H1 (cell line): ENCODE measurements around the gene MOB2. TPM values are rescaled to one million over a fixed set of nuclear protein-coding genes. Genes with fewer than 3 reads are reported as not detected.

Experiments used
- CTCF ChIA-PET: fragments of 300-600 bp; sonication (Branson Sonifier 250); formaldehyde crosslinking; loops from one replicate; lab custom pipeline; 2021; ENCODE audit not compliant: partially characterized antibody; lab: Charles Lee
- POLR2A ChIA-PET: fragments of 300-600 bp; sonication (Branson Sonifier 250); formaldehyde crosslinking; loops from one replicate; lab custom pipeline; 2021; ENCODE audit warnings: inconsistent platforms; ENCODE audit not compliant: partially characterized antibody; lab: Charles Lee
- DNase-seq, 2 experiments: peaks; one replicate each; pipeline versions ENCODE4 v3.0.0 to v3.0.0-alpha.2; 2010 to 2022; ENCODE audit warnings: low spot score in 2 of 2, low read depth in 1 of 2, mixed read lengths in 1 of 2
- FAIRE-seq: peaks from 2 replicates; lab custom pipeline; 2011; peaks lifted over from hg19 to GRCh38; lab: Jason Lieb, UNC
- H2AFZ ChIP-seq: 2 replicates; pipeline ENCODE4 v1.8.1; 2012; ENCODE audit warnings: low read length, inconsistent platforms
- H2AK5ac ChIP-seq: 2 replicates; pipeline ENCODE4 v1.6.1; 2013; ENCODE audit warnings: low read depth, low read length
- H2BK120ac ChIP-seq: replicated peaks from 2 replicates; pipeline ENCODE3; 2013; ENCODE audit warnings: low read depth, low read length, inconsistent platforms
- H2BK12ac ChIP-seq: 2 replicates; pipeline ENCODE4 v1.6.1; 2013; ENCODE audit warnings: low read depth, low read length
- H2BK15ac ChIP-seq: 2 replicates; pipeline ENCODE4 v1.6.1; 2013; ENCODE audit warnings: low read length
- H2BK20ac ChIP-seq: 2 replicates; pipeline ENCODE4 v1.6.1; 2013; ENCODE audit warnings: low read length
- H2BK5ac ChIP-seq: 2 replicates; pipeline ENCODE4 v1.6.1; 2013; ENCODE audit warnings: low read depth, low read length
- H3K14ac ChIP-seq: 2 replicates; pipeline ENCODE4 v1.6.1; 2013; ENCODE audit warnings: inconsistent platforms; ENCODE audit not compliant: insufficient read length
- H3K18ac ChIP-seq: 2 replicates; pipeline ENCODE4 v1.6.1; 2013; ENCODE audit warnings: low read length; ENCODE audit errors: extremely low read depth
- H3K23ac ChIP-seq: 2 replicates; pipeline ENCODE4 v1.6.1; 2013; ENCODE audit warnings: inconsistent platforms; ENCODE audit not compliant: insufficient read length
- H3K23me2 ChIP-seq: 2 replicates; pipeline ENCODE4 v1.6.1; 2013; ENCODE audit warnings: low read depth, low read length
- H3K27ac ChIP-seq: 2 replicates; pipeline ENCODE4 v1.6.1; 2011; ENCODE audit warnings: low read depth, low read length, inconsistent platforms
- H3K27me3 ChIP-seq, 4 experiments: replicated peaks in 1 of 4; 1 replicate in 1 of 4; 2 replicates in 3 of 4; pipeline versions ENCODE4 v1.6.1 to v1.8.1; 2011 to 2013; ENCODE audit warnings: low read length in 3 of 4, mild to moderate bottlenecking in 3 of 4, inconsistent platforms in 2 of 4, mixed read lengths in 2 of 4, moderate library complexity in 1 of 4; ENCODE audit not compliant: control insufficient read depth in 3 of 4, insufficient read depth in 3 of 4; ENCODE audit errors: extremely low read depth in 1 of 4
- H3K36me3 ChIP-seq, 4 experiments: 2 replicates each; pipeline versions ENCODE4 v1.6.1 to v1.8.1; 2011 to 2013; ENCODE audit warnings: mild to moderate bottlenecking in 4 of 4, low read length in 3 of 4, moderate library complexity in 2 of 4, control low read depth in 1 of 4, inconsistent platforms in 1 of 4; ENCODE audit not compliant: insufficient read depth in 4 of 4, control insufficient read depth in 2 of 4
- H3K4ac ChIP-seq: replicated peaks from 2 replicates; pipeline ENCODE3; 2013; ENCODE audit warnings: low read length, low read depth, mixed read lengths, inconsistent platforms; ENCODE audit not compliant: insufficient read length
- H3K4me1 ChIP-seq, 4 experiments: replicated peaks in 1 of 4; 1 replicate in 1 of 4; 2 replicates in 3 of 4; pipeline versions ENCODE4 v1.6.1 to v1.8.1; 2011 to 2013; ENCODE audit warnings: low read length in 3 of 4, inconsistent platforms in 2 of 4, mixed read lengths in 1 of 4; ENCODE audit not compliant: insufficient read depth in 4 of 4, control insufficient read depth in 3 of 4
- H3K4me2 ChIP-seq, 2 experiments: 2 replicates each; pipeline versions ENCODE4 v1.6.1 to v1.8.1; 2011 to 2013; ENCODE audit warnings: low read depth in 2 of 2, low read length in 2 of 2, control low read depth in 1 of 2, inconsistent platforms in 1 of 2, mild to moderate bottlenecking in 1 of 2; ENCODE audit not compliant: insufficient read depth in 1 of 2
- H3K4me3 ChIP-seq, 4 experiments: fragments of 200-600, 300-600 bp in 1 of 4; sonication (generic), shearing (Covaris generic), sonication (Bioruptor Twin) in 1 of 4; 2 replicates each; pipeline versions ENCODE4 v1.5.1 to v1.8.1; 2011 to 2016; ENCODE audit warnings: low read length in 4 of 4, low read depth in 3 of 4, control low read depth in 2 of 4, inconsistent platforms in 2 of 4, mild to moderate bottlenecking in 2 of 4, mixed read lengths in 1 of 4, moderate library complexity in 1 of 4; ENCODE audit not compliant: insufficient read depth in 2 of 4; ENCODE audit errors: extremely low read depth in 1 of 4
- H3K56ac ChIP-seq: replicated peaks from 2 replicates; pipeline ENCODE3; 2013; ENCODE audit warnings: low read depth, mild to moderate bottlenecking, mixed read lengths, low read length, inconsistent platforms; ENCODE audit not compliant: insufficient read length
- H3K79me1 ChIP-seq: 2 replicates; pipeline ENCODE4 v1.6.1; 2013; ENCODE audit warnings: low read depth, low read length, control low read depth
- H3K79me2 ChIP-seq, 2 experiments: 2 replicates each; pipeline versions ENCODE4 v1.6.1 to v1.8.1; 2012 to 2013; ENCODE audit warnings: low read length in 2 of 2, mild to moderate bottlenecking in 2 of 2, inconsistent platforms in 1 of 2; ENCODE audit not compliant: insufficient read depth in 2 of 2, control insufficient read depth in 1 of 2
- H3K9ac ChIP-seq, 4 experiments: replicated peaks in 1 of 4; 1 replicate in 1 of 4; 2 replicates in 3 of 4; pipeline versions ENCODE4 v1.6.1 to v1.8.1; 2011 to 2013; ENCODE audit warnings: low read depth in 3 of 4, low read length in 3 of 4, control low read depth in 2 of 4, mild to moderate bottlenecking in 2 of 4, moderate library complexity in 2 of 4, inconsistent platforms in 1 of 4; ENCODE audit errors: extremely low read depth in 1 of 4
- H3K9me3 ChIP-seq, 2 experiments: 2 replicates each; pipeline versions ENCODE4 v1.6.1 to v1.8.1; 2012 to 2013; ENCODE audit warnings: mild to moderate bottlenecking in 2 of 2, moderate library complexity in 2 of 2, control low read depth in 1 of 2, inconsistent platforms in 1 of 2, low read depth in 1 of 2, low read length in 1 of 2, mixed read lengths in 1 of 2; ENCODE audit not compliant: insufficient read depth in 2 of 2
- H4K20me1 ChIP-seq, 2 experiments: replicated peaks in 1 of 2; 2 replicates each; pipeline versions ENCODE3 to v1.8.1; 2011 to 2013; ENCODE audit warnings: inconsistent platforms in 2 of 2, low read length in 2 of 2, mild to moderate bottlenecking in 1 of 2; ENCODE audit not compliant: insufficient read depth in 2 of 2, control insufficient read depth in 1 of 2
- H4K5ac ChIP-seq: 2 replicates; pipeline ENCODE4 v1.6.1; 2013; ENCODE audit warnings: low read length, low read depth, mixed read lengths, inconsistent platforms; ENCODE audit not compliant: insufficient read length
- H4K8ac ChIP-seq: 2 replicates; pipeline ENCODE4 v1.8.0; 2013; ENCODE audit warnings: mild to moderate bottlenecking, moderate library complexity, low read length, inconsistent platforms; ENCODE audit not compliant: insufficient read depth; ENCODE audit errors: extremely low read depth
- H4K91ac ChIP-seq: replicated peaks from 2 replicates; pipeline ENCODE3; 2013; ENCODE audit warnings: low read length, mixed read lengths, inconsistent platforms; ENCODE audit not compliant: insufficient read length
- CHD1 ChIP-seq: IDR thresholded peaks from 2 replicates; pipeline ENCODE4 v1.6.1; 2012; ENCODE audit warnings: low read depth, low read length, improper control_type of control experiment
- EGR1 ChIP-seq: IDR thresholded peaks from 2 replicates; pipeline ENCODE4 v1.6.1; 2011; ENCODE audit warnings: low read depth, low read length, borderline replicate concordance
- EZH2 ChIP-seq: fragments of 200-600 bp; sonication (generic); IDR thresholded peaks from 2 replicates; pipeline ENCODE4 v1.7.1; 2012; ENCODE audit warnings: low read depth, mild to moderate bottlenecking, moderate library complexity, low read length, inconsistent platforms; ENCODE audit not compliant: severe bottlenecking
- KDM4A ChIP-seq: IDR thresholded peaks from one replicate; pipeline ENCODE4 v1.7.1; 2012; ENCODE audit warnings: low read depth, mild to moderate bottlenecking, moderate library complexity, low read length, inconsistent platforms; ENCODE audit not compliant: severe bottlenecking
- RBBP5 ChIP-seq: IDR thresholded peaks from 2 replicates; pipeline ENCODE4 v1.7.1; 2012; ENCODE audit warnings: low read depth, mild to moderate bottlenecking, inconsistent platforms, low read length, moderate library complexity, borderline replicate concordance
- SP2 ChIP-seq: IDR thresholded peaks from 2 replicates; pipeline ENCODE4 v1.6.1; 2012; ENCODE audit warnings: mild to moderate bottlenecking, low read length, inconsistent platforms
- SUZ12 ChIP-seq: fragments of 200-600 bp; sonication (generic); IDR thresholded peaks from 2 replicates; pipeline ENCODE4 v1.6.1; 2012; ENCODE audit warnings: mild to moderate bottlenecking, inconsistent platforms, low read length, moderate library complexity, mixed read lengths
- TAF1 ChIP-seq: IDR thresholded peaks from 2 replicates; pipeline ENCODE4 v1.6.1; 2011; ENCODE audit warnings: mild to moderate bottlenecking, low read depth, low read length
- TAF7 ChIP-seq: optimal IDR thresholded peaks from 2 replicates; pipeline ENCODE3; 2011; ENCODE audit warnings: low read depth, mild to moderate bottlenecking, inconsistent platforms, low read length, moderate library complexity, borderline replicate concordance
- TBP ChIP-seq: IDR thresholded peaks from 2 replicates; pipeline ENCODE4 v1.6.1; 2011; ENCODE audit warnings: low read depth, low read length, improper control_type of control experiment
- TCF12 ChIP-seq: IDR thresholded peaks from 2 replicates; pipeline ENCODE4 v1.6.1; 2011; ENCODE audit warnings: low read depth, mild to moderate bottlenecking, low read length
- WGBS, 2 experiments: shearing (Covaris generic) in 1 of 2; methylation state at CpG; one replicate each; pipeline versions ENCODE4 v1.1.6 to v1.1.7; 2013 to 2015; ENCODE audit warnings: low lambda C conversion rate in 2 of 2, mixed read lengths in 2 of 2, inconsistent platforms in 1 of 2, low coverage in 1 of 2, missing lambda C conversion rate in 1 of 2; ENCODE audit not compliant: insufficient replicate concordance in 2 of 2, insufficient coverage in 1 of 2, insufficient read length in 1 of 2; ENCODE audit errors: extremely low coverage in 1 of 2, missing lambda C conversion rate in 1 of 2; 5-methylcytosine and 5-hydroxymethylcytosine counted together
- polyA plus RNA-seq, 7 experiments: library from polyadenylated mRNA; depleted of rRNA in 3 of 7; stranded (reverse) in 5 of 7; unstranded in 2 of 7; fragments of >200 nt in 5 of 7; fragments of 200-250 nt in 2 of 7; gene quantifications; 1 replicate in 5 of 7; 2 replicates in 1 of 7; 4 replicates in 1 of 7; pipeline versions ENCODE4 v1.2.1 to v1.2.3, GENCODE V29; 2011 to 2013; ENCODE audit warnings: missing spikeins in 2 of 7, mixed read lengths in 2 of 7
- total RNA-seq: library from RNA; stranded (reverse); fragmentation: NEBNext Ultra II Directional; extraction: Animal tissue kit (Norgen Biotek cat#: 25700); gene quantifications from 2 replicates; pipeline ENCODE4 v1.2.1, GENCODE V29; 2021
- TF ChIP-seq, protein P1 (sequence below): IDR thresholded peaks from 2 replicates; pipeline ENCODE4 v1.6.1; 2011; ENCODE audit warnings: low read length, improper control_type of control experiment
- TF ChIP-seq, protein P2 (sequence below): IDR thresholded peaks from 2 replicates; pipeline ENCODE4 v1.6.1; 2011; ENCODE audit warnings: low read depth, mild to moderate bottlenecking, low read length; ENCODE audit not compliant: insufficient read depth

Gene MOB2
- total and polyA plus RNA-seq, 2 of the 8 experiments (the other 6 are each of a cell fraction or from before 2014, with no cell fraction given): 18.6 to 28.2 TPM

DNA sequence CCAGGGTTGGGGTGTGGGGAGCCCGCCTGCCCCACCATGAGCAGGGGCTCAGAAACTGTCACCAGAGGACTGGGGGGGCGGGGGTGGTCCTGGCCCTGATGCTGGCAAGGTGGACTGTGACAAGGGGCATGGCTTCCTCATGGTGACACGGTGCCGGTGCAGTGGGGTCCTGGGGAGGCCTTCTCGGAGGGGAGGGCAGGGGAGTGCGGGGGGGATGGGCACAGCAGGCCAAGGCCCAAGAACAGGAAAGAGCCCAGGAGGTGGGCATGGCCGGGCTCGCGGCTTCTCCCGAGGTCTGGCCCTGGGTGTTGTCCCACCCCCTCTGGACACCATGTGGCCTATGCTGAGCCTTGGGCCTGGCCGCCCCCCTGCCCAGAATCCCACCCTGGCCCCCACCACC, 47.2 kb downstream of the MOB2 start:
- POLR2A ChIA-PET: no interaction called here
- Histone ChIP-seq H3K56ac (no peak overlapping the region), H4K91ac (no peak overlapping the region), H3K79me1 (peaks cover 4% of the 10 kb centered on the region), H2BK5ac (no peak overlapping the region), H2BK15ac (no peak overlapping the region), H3K27me3 (no peaks in the 10 kb centered on the region), H2BK12ac (no peak overlapping the region), H3K9me3 (no peaks in the 10 kb centered on the region), H2BK120ac (no peak overlapping the region), H2AFZ (no peak overlapping the region), H3K23ac (no peak overlapping the region), H3K4me3 (no peak overlapping the region), H4K8ac (no peak overlapping the region; the same call in 1 of the 2 replicates), H3K14ac (no peak overlapping the region), H3K18ac (no peak overlapping the region), H4K5ac (no peak overlapping the region), H2BK20ac (no peak overlapping the region), H3K36me3 (peaks cover 0 to 11% (median 2%) of the 10 kb centered on the region in 4 experiments; a peak in 2 of 8 replicates), H3K23me2 (no peaks in the 10 kb centered on the region), H2AK5ac (no peak overlapping the region), H3K79me2 (no peaks in the 10 kb centered on the region; a peak in 1 of 4 replicates), H3K9ac (no peak overlapping the region), H3K4ac (no peak overlapping the region), H3K4me2 (no peak overlapping the region), H3K4me1 (peaks cover 0 to 16% (median 9%) of the 10 kb centered on the region in 4 experiments; a peak in 6 of 7 replicates), H4K20me1 (peaks cover 6 to 20% of the 10 kb centered on the region in 2 experiments), H3K27ac (no peak overlapping the region)
- no peak for FAIRE-seq
- 80% methylated on average over 2 of the region's 11 CpGs; no CpG with 5 or more reads in 1 of the 2 experiments for WGBS, 2 experiments
- DNase-seq: no peak
- CTCF ChIA-PET: no interaction called here
- TF ChIP-seq RBBP5 (no peak), TAF7 (no peak), EGR1 (no peak), TBP (no peak), EZH2 (no peak), SUZ12 (no peak), CHD1 (no peak), SP2 (no peak), TCF12 (no peak), TAF1 (no peak), KDM4A (no peak)
- TF ChIP-seq, protein P1, sequence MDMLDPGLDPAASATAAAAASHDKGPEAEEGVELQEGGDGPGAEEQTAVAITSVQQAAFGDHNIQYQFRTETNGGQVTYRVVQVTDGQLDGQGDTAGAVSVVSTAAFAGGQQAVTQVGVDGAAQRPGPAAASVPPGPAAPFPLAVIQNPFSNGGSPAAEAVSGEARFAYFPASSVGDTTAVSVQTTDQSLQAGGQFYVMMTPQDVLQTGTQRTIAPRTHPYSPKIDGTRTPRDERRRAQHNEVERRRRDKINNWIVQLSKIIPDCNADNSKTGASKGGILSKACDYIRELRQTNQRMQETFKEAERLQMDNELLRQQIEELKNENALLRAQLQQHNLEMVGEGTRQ: no peak
- TF ChIP-seq, protein P2, sequence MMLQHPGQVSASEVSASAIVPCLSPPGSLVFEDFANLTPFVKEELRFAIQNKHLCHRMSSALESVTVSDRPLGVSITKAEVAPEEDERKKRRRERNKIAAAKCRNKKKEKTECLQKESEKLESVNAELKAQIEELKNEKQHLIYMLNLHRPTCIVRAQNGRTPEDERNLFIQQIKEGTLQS: no peak
